WTC11 (cell line): Measurements from ENCODE around the gene SERTAD2. TPM values are rescaled to one million over a fixed set of nuclear protein-coding genes. Genes with fewer than 3 reads are reported as not detected.
A peak's percentile ranks its signal among the peaks of the same experiment; 100 is the strongest.

Source experiments
- ATAC-seq: fragments of 200-7000 bp; cut with Tn5 transposase; 2 replicates; pipeline ENCODE4 v1.10.0; 2021; ENCODE audit warnings: mild to moderate bottlenecking, moderate library complexity
- CTCF ChIA-PET: fragments of 300-600 bp; sonication (Branson Sonifier 250); formaldehyde crosslinking; loops from one replicate; lab custom pipeline; 2021; ENCODE audit warnings: antibody characterized with exemption; lab: Charles Lee
- POLR2A ChIA-PET: fragments of 350-600 bp; sonication (Branson Sonifier 250); formaldehyde crosslinking; loops from one replicate; lab custom pipeline; 2021; ENCODE audit warnings: antibody characterized with exemption; lab: Charles Lee
- DNase-seq: peaks from one replicate; pipeline ENCODE4 v3.0.0; 2021; ENCODE audit warnings: low spot score
- H3K27ac Mint-ChIP-seq: 2 replicates; pipeline ENCODE4 v1.8.0; 2021; ENCODE audit warnings: mixed read lengths
- H3K27me3 Mint-ChIP-seq: 2 replicates; pipeline ENCODE4 v1.8.0; 2021; ENCODE audit warnings: low read depth, mild to moderate bottlenecking, moderate library complexity, mixed read lengths
- H3K36me3 Mint-ChIP-seq: 2 replicates; pipeline ENCODE4 v1.8.0; 2021; ENCODE audit warnings: mixed read lengths
- H3K4me1 Mint-ChIP-seq: 2 replicates; pipeline ENCODE4 v1.8.0; 2022; ENCODE audit warnings: mixed read lengths
- H3K4me3 Mint-ChIP-seq: 2 replicates; pipeline ENCODE4 v1.8.0; 2021; ENCODE audit warnings: mild to moderate bottlenecking, moderate library complexity, mixed read lengths
- H3K9me3 Mint-ChIP-seq: 2 replicates; pipeline ENCODE4 v1.8.0; 2021; ENCODE audit warnings: mixed read lengths
- ATF1 ChIP-seq: sonication (generic); formaldehyde crosslinking; IDR thresholded peaks from 2 replicates; pipeline ENCODE4 v1.8.1; 2023; ENCODE audit warnings: mild to moderate bottlenecking, moderate library complexity, missing genetic modification reagents
- ATF2 ChIP-seq: sonication (generic); formaldehyde crosslinking; IDR thresholded peaks from 2 replicates; pipeline ENCODE4 v1.8.1; 2022; ENCODE audit warnings: low read depth, missing genetic modification reagents, borderline replicate concordance
- EMX1 ChIP-seq: fragments of 250-450 bp; sonication (Bioruptor Pico); IDR thresholded peaks from 2 replicates; pipeline ENCODE4 v1.8.0; 2021; ENCODE audit warnings: mild to moderate bottlenecking
- GABPB1 ChIP-seq: sonication (generic); formaldehyde crosslinking; IDR thresholded peaks from 2 replicates; pipeline ENCODE4 v1.8.1; 2023; ENCODE audit warnings: mild to moderate bottlenecking, missing genetic modification reagents
- GRHL2 ChIP-seq: fragments of 250-450 bp; sonication (Bioruptor Pico); IDR thresholded peaks from 2 replicates; pipeline ENCODE4 v1.8.0; 2022; ENCODE audit warnings: mild to moderate bottlenecking, moderate library complexity; ENCODE audit not compliant: insufficient replicate concordance, severe bottlenecking
- GTF2I ChIP-seq: fragments of 250-450 bp; sonication (Bioruptor Pico); conservative IDR thresholded peaks from 2 replicates; pipeline ENCODE4 v1.4.0; 2021; ENCODE audit warnings: mild to moderate bottlenecking
- HMGXB4 ChIP-seq: sonication (generic); formaldehyde crosslinking; IDR thresholded peaks from 2 replicates; pipeline ENCODE4 v1.8.1; 2023; ENCODE audit warnings: mild to moderate bottlenecking, moderate library complexity, missing genetic modification reagents
- IRF1 ChIP-seq: sonication (generic); formaldehyde crosslinking; IDR thresholded peaks from 2 replicates; pipeline ENCODE4 v1.8.0; 2023; ENCODE audit warnings: missing genetic modification reagents
- IRF2 ChIP-seq: sonication (generic); formaldehyde crosslinking; IDR thresholded peaks from 2 replicates; pipeline ENCODE4 v1.8.0; 2022; ENCODE audit warnings: low read depth, missing genetic modification reagents, borderline replicate concordance
- OVOL2 ChIP-seq: fragments of 250-450 bp; sonication (Bioruptor Pico); IDR thresholded peaks from 2 replicates; pipeline ENCODE4 v1.9.0; 2021; ENCODE audit warnings: mild to moderate bottlenecking, borderline replicate concordance
- STAT6 ChIP-seq: sonication (generic); formaldehyde crosslinking; conservative IDR thresholded peaks from 2 replicates; pipeline ENCODE4 v1.8.1; 2023; ENCODE audit warnings: mild to moderate bottlenecking, low read depth, missing genetic modification reagents, moderate library complexity
- TCF7 ChIP-seq: sonication (generic); formaldehyde crosslinking; IDR thresholded peaks from 2 replicates; pipeline ENCODE4 v1.8.0; 2022; ENCODE audit warnings: mild to moderate bottlenecking, low read depth, missing genetic modification reagents, moderate library complexity
- TP53 ChIP-seq: sonication (generic); formaldehyde crosslinking; IDR thresholded peaks from 2 replicates; pipeline ENCODE4 v1.8.1; 2023; ENCODE audit warnings: mild to moderate bottlenecking, missing genetic modification reagents
- ZNF121 ChIP-seq: sonication (generic); formaldehyde crosslinking; IDR thresholded peaks from 2 replicates; pipeline ENCODE4 v1.8.0; 2023; ENCODE audit warnings: missing genetic modification reagents
- ZNF396 ChIP-seq: fragments of 250-450 bp; sonication (Bioruptor Pico); IDR thresholded peaks from 2 replicates; pipeline ENCODE4 v1.8.0; 2021; ENCODE audit warnings: mild to moderate bottlenecking, moderate library complexity, borderline replicate concordance
- ZNF671 ChIP-seq: fragments of 250-450 bp; sonication (Bioruptor Pico); IDR thresholded peaks from 2 replicates; pipeline ENCODE4 v1.8.0; 2021; ENCODE audit warnings: mild to moderate bottlenecking
- total RNA-seq: library from RNA; stranded (reverse); gene quantifications from 3 replicates; pipeline ENCODE4 v1.2.3, GENCODE V29; 2021

The SERTAD2 gene
- total RNA-seq, 1 experiment from 2014 or later = 7.9 TPM

- H3K36me3 Mint-ChIP-seq = no peaks in the 10 kb centered on the region
- TF ChIP-seq IRF2 (CRISPR knock-in tag) (no peak), GABPB1 (no peak), ZNF121 (CRISPR knock-in tag) (no peak), STAT6 (CRISPR knock-in tag) (no peak), IRF1 (CRISPR knock-in tag) (no peak), GRHL2 (CRISPR knock-in tag) (no peak), TCF7 (no peak), ATF1 (CRISPR knock-in tag) (no peak), GTF2I (CRISPR knock-in tag) (no peak), HMGXB4 (no peak), ATF2 (no peak), ZNF671 (no peak), OVOL2 (CRISPR knock-in tag) (no peak), ZNF396 (CRISPR knock-in tag) (no peak), EMX1 (CRISPR knock-in tag) (no peak)
- no peak for DNase-seq
- H3K4me1 Mint-ChIP-seq = peaks cover 5% of the 10 kb centered on the region
- ChIA-PET POLR2A (interaction anchor here (0.7 kb wide), 1 partner anchor 58 kb away, joined by 6 read pairs; no protein-coding TSS in a partner anchor), CTCF (interaction anchor here (1.5 kb wide), 1 partner anchor 40 kb away, joined by 6 read pairs; no protein-coding TSS in a partner anchor)
- H3K9me3 Mint-ChIP-seq = no peaks in the 10 kb centered on the region
- ATAC-seq = peak; percentile 62
- no peaks in the 10 kb centered on the region for H3K27me3 Mint-ChIP-seq
- H3K27ac Mint-ChIP-seq = peak overlapping the region; percentile 78
- H3K4me3 Mint-ChIP-seq = no peak overlapping the region
Measured at GRCh38 chr2:64686283-64686956, 32.7 kb upstream of the SERTAD2 start.

- H3K36me3 Mint-ChIP-seq = no peaks in the 10 kb centered on the region
- DNase-seq (no peak), ATAC-seq (no peak)
- no peaks in the 10 kb centered on the region for H3K27me3 Mint-ChIP-seq
- TF ChIP-seq TP53 (CRISPR knock-in tag) (no peak), GABPB1 (0 out of 2 replicates have a peak, but pooled peaks have one; percentile 12)
- CTCF ChIA-PET = no interaction called here
- no peak overlapping the region for H3K4me3 Mint-ChIP-seq
- POLR2A ChIA-PET = interaction anchor here (0.6 kb wide), 1 partner anchor 377 kb away, joined by 13 read pairs; no protein-coding TSS in a partner anchor
- H3K27ac Mint-ChIP-seq = no peak overlapping the region
- H3K4me1 Mint-ChIP-seq = peaks cover 5% of the 10 kb centered on the region
- no peaks in the 10 kb centered on the region for H3K9me3 Mint-ChIP-seq
Measured at GRCh38 chr2:64685430-64685829, 31.7 kb upstream of the SERTAD2 start.
